Suprapubic skin (tissue), 3 donors: Measurements from ENCODE around the gene GNAQ.

Experiments
- POLR2A ChIP-seq, 2 donors: fragments of 450-650 bp; IDR thresholded peaks; one replicate each; pipeline ENCODE4 v1.6.1; 2017; ENCODE audit warnings: antibody characterized with exemption in 2 of 2, mild to moderate bottlenecking in 2 of 2, moderate library complexity in 2 of 2
- TF ChIP-seq, protein P1 (sequence below), 2 donors: fragments of 200-600 bp in 1 of 2; fragments of 450-650 bp in 1 of 2; sonication (generic) in 1 of 2; IDR thresholded peaks; one replicate each; pipeline ENCODE4 v1.5.1; 2016 to 2019; ENCODE audit warnings: antibody characterized with exemption in 2 of 2, mild to moderate bottlenecking in 1 of 2, moderate library complexity in 1 of 2

DNA sequence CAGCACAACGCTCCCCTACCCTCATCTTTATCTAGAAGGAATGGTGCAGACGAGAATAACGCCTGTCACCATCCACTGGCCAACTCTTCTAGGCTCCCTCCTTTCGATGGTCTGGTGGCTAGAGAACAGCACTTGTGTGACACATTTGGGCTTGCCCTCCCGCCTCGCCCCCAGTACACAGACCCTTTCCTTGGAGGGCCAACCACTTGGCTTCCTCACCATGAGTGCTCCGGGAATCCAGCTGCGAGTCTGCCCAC lies 1.4 kb downstream of the GNAQ start:
- TF ChIP-seq POLR2A (IDR thresholded peaks at IDR 0.05): no peak
- TF ChIP-seq, protein P1, sequence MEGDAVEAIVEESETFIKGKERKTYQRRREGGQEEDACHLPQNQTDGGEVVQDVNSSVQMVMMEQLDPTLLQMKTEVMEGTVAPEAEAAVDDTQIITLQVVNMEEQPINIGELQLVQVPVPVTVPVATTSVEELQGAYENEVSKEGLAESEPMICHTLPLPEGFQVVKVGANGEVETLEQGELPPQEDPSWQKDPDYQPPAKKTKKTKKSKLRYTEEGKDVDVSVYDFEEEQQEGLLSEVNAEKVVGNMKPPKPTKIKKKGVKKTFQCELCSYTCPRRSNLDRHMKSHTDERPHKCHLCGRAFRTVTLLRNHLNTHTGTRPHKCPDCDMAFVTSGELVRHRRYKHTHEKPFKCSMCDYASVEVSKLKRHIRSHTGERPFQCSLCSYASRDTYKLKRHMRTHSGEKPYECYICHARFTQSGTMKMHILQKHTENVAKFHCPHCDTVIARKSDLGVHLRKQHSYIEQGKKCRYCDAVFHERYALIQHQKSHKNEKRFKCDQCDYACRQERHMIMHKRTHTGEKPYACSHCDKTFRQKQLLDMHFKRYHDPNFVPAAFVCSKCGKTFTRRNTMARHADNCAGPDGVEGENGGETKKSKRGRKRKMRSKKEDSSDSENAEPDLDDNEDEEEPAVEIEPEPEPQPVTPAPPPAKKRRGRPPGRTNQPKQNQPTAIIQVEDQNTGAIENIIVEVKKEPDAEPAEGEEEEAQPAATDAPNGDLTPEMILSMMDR (IDR thresholded peaks at IDR 0.05): no peak
